Activated CD4-positive, alpha-beta T cell treated with anti-CD3 and anti-CD28 coated beads, Interleukin-2, amount 10 ng/mL, durations not matched to agents 24 days and 14 days (primary cell): ENCODE measurements around the gene SAPCD2. TPM values are rescaled to one million over a fixed set of nuclear protein-coding genes. Genes with fewer than 3 reads are reported as not detected.
A peak's percentile ranks its signal among the peaks of the same experiment; 100 is the strongest.

Source experiments
- DNase-seq: peaks from one replicate; pipeline ENCODE4 v3.0.0; 2022
- H3K27ac Mint-ChIP-seq: one replicate; pipeline ENCODE4 v1.8.0; 2022; ENCODE audit warnings: mild to moderate bottlenecking, mixed read lengths
- H3K27me3 Mint-ChIP-seq: one replicate; pipeline ENCODE4 v1.8.0; 2022; ENCODE audit warnings: mixed read lengths
- H3K36me3 Mint-ChIP-seq: one replicate; pipeline ENCODE4 v1.8.0; 2022; ENCODE audit warnings: low read depth, mild to moderate bottlenecking, mixed read lengths
- H3K4me1 Mint-ChIP-seq: one replicate; pipeline ENCODE4 v1.8.0; 2021; ENCODE audit warnings: mixed read lengths
- H3K4me3 Mint-ChIP-seq: one replicate; pipeline ENCODE4 v1.8.0; 2022; ENCODE audit warnings: mild to moderate bottlenecking, moderate library complexity, mixed read lengths
- H3K9me3 Mint-ChIP-seq: one replicate; pipeline ENCODE4 v1.8.0; 2021; ENCODE audit warnings: mixed read lengths
- intact Hi-C: fragments of 100-400 bp; cut with micrococcal nuclease; formaldehyde crosslinking; loops from one replicate; pipeline ENCODE4 v1.15.1; 2023
- total RNA-seq: library from RNA; stranded (reverse); gene quantifications from 2 replicates; pipeline ENCODE4 v1.2.3, GENCODE V29; 2022

Gene SAPCD2
- total RNA-seq, 1 donor from 2014 or later: 22.8 TPM

- peaks cover 31% of the 10 kb centered on the region for H3K27me3 Mint-ChIP-seq
- H3K9me3 Mint-ChIP-seq: no peaks in the 10 kb centered on the region
- peaks cover 7% of the 10 kb centered on the region for H3K4me1 Mint-ChIP-seq
- H3K27ac Mint-ChIP-seq: peak within 1 kb of the TSS; percentile 15
- peak within 1 kb of the TSS; percentile 78 for H3K4me3 Mint-ChIP-seq
- DNase-seq: peak; percentile 95
- H3K36me3 Mint-ChIP-seq: no peaks in the 10 kb centered on the region
- intact Hi-C loops: loop anchor here (1.0 to 10.0 kb wide), 4 partner anchors 21 to 199 kb away; partner anchors contain the start of genes LRRC26, PHPT1 and TMEM210
Observed at GRCh38 chr9:137046088-137046787, 24.1 kb downstream of the SAPCD2 start, which contains the start of gene NPDC1. NPDC1 (minus strand) TSS chr9:137046177; CDS start chr9:137045989, 188 bp downstream.

DNA sequence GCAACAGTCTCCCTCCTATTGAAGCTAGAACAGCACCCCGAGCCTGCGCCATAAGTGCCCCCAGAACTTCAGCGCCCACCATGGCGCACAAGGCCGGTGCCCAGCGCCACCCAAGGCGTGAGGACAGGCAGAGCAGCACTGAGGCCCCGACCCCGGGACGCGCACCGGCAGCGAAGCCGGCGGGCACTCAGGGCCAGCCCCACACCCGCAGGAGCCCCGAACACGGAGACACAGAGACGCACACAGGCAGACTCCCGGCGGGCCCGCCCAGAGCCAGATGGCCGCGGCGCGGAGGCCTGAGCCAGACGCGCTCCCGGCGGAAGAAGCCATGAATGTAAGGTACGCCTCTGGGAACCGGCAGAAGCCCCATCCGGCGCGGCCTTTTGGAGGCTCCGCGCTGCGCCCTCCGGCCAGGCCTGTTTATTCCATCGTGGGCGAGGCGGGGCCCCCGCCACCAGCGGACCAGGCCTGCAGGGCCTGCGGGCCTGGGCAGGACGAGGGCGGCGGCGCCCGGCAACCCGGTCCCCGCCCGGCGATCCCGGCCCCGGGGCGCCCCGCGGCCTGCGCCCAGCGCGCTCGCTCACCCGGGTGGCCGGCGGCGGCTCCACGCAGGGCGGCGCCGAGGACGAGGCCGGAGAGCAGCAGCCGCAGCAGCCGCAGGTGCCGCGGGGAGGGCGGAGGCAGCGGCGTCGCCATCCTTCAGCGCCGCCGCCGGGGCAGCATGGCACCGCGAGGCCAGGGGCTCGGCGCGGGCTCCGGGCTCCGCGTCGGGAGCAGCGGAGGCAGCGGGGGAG, 24.9 kb downstream of the SAPCD2 start:
- no peaks in the 10 kb centered on the region for H3K9me3 Mint-ChIP-seq
- H3K27me3 Mint-ChIP-seq: peaks cover 28% of the 10 kb centered on the region
- DNase-seq: peak; percentile 78
- intact Hi-C loops: loop anchor here (1.0 to 10.0 kb wide), 4 partner anchors 22 to 198 kb away; partner anchors contain the start of genes LRRC26, PHPT1 and TMEM210
- H3K36me3 Mint-ChIP-seq: no peaks in the 10 kb centered on the region
- H3K4me3 Mint-ChIP-seq: peak overlapping the region; percentile 78
- peaks cover 7% of the 10 kb centered on the region for H3K4me1 Mint-ChIP-seq
- no peak overlapping the region for H3K27ac Mint-ChIP-seq

GRCh38 chr9:137044502-137045177, 25.7 kb downstream of the SAPCD2 start:
- intact Hi-C loops: loop anchor here (5.0 to 10.0 kb wide), 3 partner anchors 83 to 197 kb away; partner anchors contain the start of genes LRRC26, PHPT1 and TMEM210
- Mint-ChIP-seq H3K4me3 (peak overlapping the region; percentile 78), H3K27me3 (peaks cover 19% of the 10 kb centered on the region), H3K4me1 (peaks cover 7% of the 10 kb centered on the region), H3K9me3 (no peaks in the 10 kb centered on the region), H3K27ac (no peak overlapping the region), H3K36me3 (no peaks in the 10 kb centered on the region)
- DNase-seq: peak; percentile 67

- Mint-ChIP-seq H3K9me3 (no peaks in the 10 kb centered on the region), H3K27me3 (peaks cover 16% of the 10 kb centered on the region), H3K36me3 (no peaks in the 10 kb centered on the region), H3K4me3 (no peak overlapping the region), H3K4me1 (peaks cover 6% of the 10 kb centered on the region), H3K27ac (no peak overlapping the region)
- intact Hi-C loops: loop anchor here (10.0 kb wide), 1 partner anchor 131 kb away; the partner anchor contains the start of genes LRRC26 and TMEM210
- no peak for DNase-seq
Observed at GRCh38 chr9:137044037-137044436, 26.3 kb downstream of the SAPCD2 start.

DNA sequence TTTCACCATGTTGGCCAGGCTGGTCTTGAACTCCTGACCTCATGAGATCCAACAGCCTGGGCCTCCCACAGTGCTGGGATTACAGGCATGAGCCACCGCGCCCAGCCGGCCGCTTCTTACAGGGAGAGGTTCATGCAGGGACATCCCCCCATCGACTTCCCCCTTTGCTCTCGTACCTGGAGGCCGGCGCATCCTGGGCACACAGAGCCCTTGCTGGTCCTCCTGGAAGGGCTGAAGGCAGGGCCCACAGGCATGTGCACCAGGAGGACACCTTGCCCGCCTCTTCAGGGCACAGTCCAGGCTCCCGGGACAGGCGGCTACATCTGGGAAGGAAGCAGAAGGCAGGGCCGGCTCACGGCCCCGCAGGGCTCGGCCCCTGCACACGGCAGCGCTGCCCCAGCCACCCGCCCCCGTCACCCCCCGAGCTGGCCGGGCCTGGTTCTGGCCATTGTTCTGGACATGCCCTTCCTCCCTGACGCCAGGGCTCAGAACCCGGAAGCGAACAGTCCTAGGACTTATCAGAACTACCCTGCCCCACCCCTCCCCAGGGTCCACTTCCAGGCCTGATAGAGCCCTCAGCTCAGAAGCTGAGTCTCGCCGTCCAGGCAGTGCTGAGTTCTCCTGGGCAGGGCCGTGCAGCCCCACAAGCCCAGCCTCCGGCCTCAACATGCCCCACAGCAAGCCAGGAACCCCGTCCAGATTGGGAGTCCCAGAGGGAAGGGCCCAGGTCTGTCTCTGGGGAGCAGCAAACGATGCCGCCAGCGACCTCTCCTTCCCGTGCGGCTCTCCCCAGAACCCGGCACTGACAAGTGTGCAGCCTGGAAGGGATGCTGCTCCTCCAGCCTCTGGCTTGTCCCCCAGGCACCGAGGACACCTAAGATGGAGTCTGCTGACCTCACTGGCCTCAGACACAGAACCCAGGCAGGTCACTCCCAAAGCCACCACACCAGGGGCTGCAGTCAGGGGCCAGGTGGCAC, 27.3 kb downstream of the SAPCD2 start:
- no peak for DNase-seq
- Mint-ChIP-seq H3K27ac (no peak overlapping the region), H3K4me3 (no peak overlapping the region), H3K36me3 (peaks cover 2% of the 10 kb centered on the region), H3K27me3 (peaks cover 14% of the 10 kb centered on the region), H3K9me3 (no peaks in the 10 kb centered on the region), H3K4me1 (peaks cover 6% of the 10 kb centered on the region)
- intact Hi-C loops: loop anchor here (10.0 kb wide), 1 partner anchor 132 kb away; the partner anchor contains the start of genes LRRC26 and TMEM210

DNA sequence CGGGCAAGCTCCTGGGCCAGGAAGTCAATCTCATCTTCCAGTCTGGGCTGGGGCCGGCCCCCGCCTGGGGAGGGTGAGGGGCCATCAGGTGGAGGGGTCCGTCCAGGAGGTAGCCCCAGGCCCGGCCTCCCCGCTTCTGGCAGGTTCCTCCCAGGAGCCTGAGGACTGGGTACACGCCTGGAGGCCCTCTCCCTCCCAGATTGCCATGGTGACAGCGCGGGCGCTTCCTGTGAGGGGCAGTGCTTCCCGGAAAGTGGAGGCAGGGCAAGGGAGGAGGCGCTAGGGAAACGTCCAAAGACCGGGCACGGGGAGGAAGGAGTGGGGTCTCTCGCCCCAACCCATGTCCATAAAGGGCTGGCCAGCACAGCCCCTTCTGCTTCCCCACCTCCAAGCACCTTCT, 29.2 kb downstream of the SAPCD2 start:
- H3K9me3 Mint-ChIP-seq: no peaks in the 10 kb centered on the region
- no peak for DNase-seq
- peaks cover 6% of the 10 kb centered on the region for H3K27me3 Mint-ChIP-seq
- H3K4me3 Mint-ChIP-seq: no peak overlapping the region
- H3K36me3 Mint-ChIP-seq: peaks cover 2% of the 10 kb centered on the region
- H3K4me1 Mint-ChIP-seq: peaks cover 6% of the 10 kb centered on the region
- intact Hi-C loops: loop anchor here (10.0 kb wide), 1 partner anchor 134 kb away; the partner anchor contains the start of genes LRRC26 and TMEM210
- no peak overlapping the region for H3K27ac Mint-ChIP-seq

DNA sequence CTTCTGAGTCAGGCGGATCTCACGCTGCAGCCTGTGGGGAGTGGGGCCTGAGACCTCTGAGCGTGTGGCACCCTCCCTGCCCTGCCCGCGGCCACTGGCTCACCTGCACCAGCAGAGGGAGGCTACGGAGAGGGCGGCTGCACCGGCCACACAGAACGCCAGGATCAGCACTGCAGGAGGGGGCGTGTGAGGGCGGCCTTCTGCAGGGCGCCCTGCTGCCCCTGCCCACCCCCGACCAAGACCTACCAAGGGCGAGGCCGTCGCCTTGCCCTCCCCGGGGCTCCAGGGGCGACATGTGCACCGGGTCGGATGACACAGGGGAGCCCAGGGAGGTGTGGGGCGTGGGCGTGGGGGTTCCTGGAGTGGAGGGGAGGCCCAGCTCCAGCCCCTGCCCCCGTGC, 29.8 kb downstream of the SAPCD2 start:
- no peak for DNase-seq
- H3K4me3 Mint-ChIP-seq: no peak overlapping the region
- H3K4me1 Mint-ChIP-seq: peaks cover 6% of the 10 kb centered on the region
- peaks cover 6% of the 10 kb centered on the region for H3K27me3 Mint-ChIP-seq
- no peaks in the 10 kb centered on the region for H3K9me3 Mint-ChIP-seq
- no peak overlapping the region for H3K27ac Mint-ChIP-seq
- H3K36me3 Mint-ChIP-seq: peaks cover 2% of the 10 kb centered on the region
- intact Hi-C loops: loop anchor here (10.0 kb wide), 1 partner anchor 134 kb away; the partner anchor contains the start of genes LRRC26 and TMEM210

DNA sequence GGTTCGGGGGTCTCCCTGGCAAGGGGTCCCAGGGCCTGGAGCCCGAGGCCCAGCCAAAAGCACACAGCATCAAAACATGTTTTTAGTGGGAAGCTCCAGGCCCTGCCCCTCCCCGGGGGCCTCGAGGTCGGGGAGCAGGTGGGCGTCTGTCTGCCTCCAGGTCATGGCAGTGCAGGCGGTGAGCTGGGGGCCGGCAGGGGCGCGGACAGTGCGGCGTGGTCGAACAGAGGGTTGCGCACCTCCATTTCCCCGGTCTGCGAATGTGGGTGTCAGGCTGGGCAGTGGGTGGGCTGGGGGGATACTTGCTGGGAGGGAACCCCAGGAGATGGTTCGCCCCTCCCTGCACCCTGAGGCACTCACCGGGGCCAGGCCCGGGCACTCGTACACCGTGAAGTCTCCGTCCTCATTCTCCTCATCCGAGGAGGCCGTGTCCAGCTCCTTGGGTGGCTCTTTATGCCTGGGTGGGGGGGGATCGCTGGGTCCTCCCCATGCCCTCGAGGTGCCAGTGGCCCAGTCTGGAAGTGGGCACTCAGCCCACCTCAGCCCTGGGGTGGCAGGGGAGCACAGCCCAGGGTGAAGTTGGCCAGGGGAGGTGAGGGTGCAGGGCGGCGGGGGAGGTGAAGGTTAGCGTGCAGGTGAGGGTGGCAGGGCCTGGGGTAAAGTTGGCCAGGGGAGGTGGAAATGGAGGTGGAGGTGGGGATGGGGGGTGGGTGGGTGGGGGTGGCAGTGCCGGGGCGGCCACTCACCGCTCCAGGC, 30.6 kb downstream of the SAPCD2 start:
- Mint-ChIP-seq H3K4me1 (peaks cover 7% of the 10 kb centered on the region), H3K4me3 (no peak overlapping the region), H3K27me3 (peaks cover 2% of the 10 kb centered on the region), H3K9me3 (no peaks in the 10 kb centered on the region), H3K27ac (no peak overlapping the region), H3K36me3 (peaks cover 2% of the 10 kb centered on the region)
- intact Hi-C loops: loop anchor here (10.0 kb wide), 1 partner anchor 135 kb away; the partner anchor contains the start of genes LRRC26 and TMEM210
- DNase-seq: no peak

GRCh38 chr9:137038916-137039315, 31.4 kb downstream of the SAPCD2 start:
- H3K36me3 Mint-ChIP-seq: peaks cover 2% of the 10 kb centered on the region
- no peaks in the 10 kb centered on the region for H3K9me3 Mint-ChIP-seq
- DNase-seq: no peak
- intact Hi-C loops: no loop called here
- peaks cover 11% of the 10 kb centered on the region for H3K4me1 Mint-ChIP-seq
- H3K27ac Mint-ChIP-seq: no peak overlapping the region
- H3K4me3 Mint-ChIP-seq: no peak overlapping the region
- H3K27me3 Mint-ChIP-seq: no peaks in the 10 kb centered on the region

GRCh38 chr9:137037483-137037882, 32.9 kb downstream of the SAPCD2 start:
- no peaks in the 10 kb centered on the region for H3K9me3 Mint-ChIP-seq
- no peak overlapping the region for H3K27ac Mint-ChIP-seq
- intact Hi-C loops: no loop called here
- no peak for DNase-seq
- no peak overlapping the region for H3K4me3 Mint-ChIP-seq
- peaks cover 2% of the 10 kb centered on the region for H3K36me3 Mint-ChIP-seq
- H3K4me1 Mint-ChIP-seq: peaks cover 17% of the 10 kb centered on the region
- peaks cover 2% of the 10 kb centered on the region for H3K27me3 Mint-ChIP-seq

DNA sequence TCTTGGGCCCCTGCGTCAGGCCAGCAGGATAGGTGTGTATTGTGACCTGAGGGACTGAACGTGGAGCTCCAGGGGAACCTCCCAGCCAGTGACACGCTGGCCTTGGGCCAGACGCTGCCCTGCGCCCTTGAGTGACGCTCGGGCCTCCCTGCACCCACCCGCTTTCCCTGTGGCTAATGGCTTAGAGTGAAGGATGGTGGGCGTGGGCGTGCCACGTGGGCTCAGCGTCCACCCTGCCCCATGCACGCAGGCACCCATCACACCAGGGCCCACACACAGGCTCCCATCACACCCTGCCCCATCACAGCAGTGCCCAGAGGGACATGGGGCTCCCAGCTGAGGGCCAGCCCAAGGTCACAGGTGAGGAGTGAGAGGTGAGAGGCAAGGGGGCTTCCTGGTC, 33.3 kb downstream of the SAPCD2 start:
- intact Hi-C loops: no loop called here
- no peak for DNase-seq
- no peak overlapping the region for H3K4me3 Mint-ChIP-seq
- H3K36me3 Mint-ChIP-seq: peaks cover 2% of the 10 kb centered on the region
- H3K27ac Mint-ChIP-seq: no peak overlapping the region
- peaks cover 19% of the 10 kb centered on the region for H3K4me1 Mint-ChIP-seq
- H3K27me3 Mint-ChIP-seq: peaks cover 2% of the 10 kb centered on the region
- H3K9me3 Mint-ChIP-seq: no peaks in the 10 kb centered on the region

- Mint-ChIP-seq H3K4me1 (peaks cover 23% of the 10 kb centered on the region), H3K27ac (no peak overlapping the region), H3K9me3 (no peaks in the 10 kb centered on the region), H3K36me3 (peaks cover 2% of the 10 kb centered on the region), H3K27me3 (peaks cover 2% of the 10 kb centered on the region), H3K4me3 (no peak overlapping the region)
- intact Hi-C loops: loop anchor here (1.0 to 2.0 kb wide), 2 partner anchors 43 to 249 kb away; partner anchors contain the start of gene PAXX
- no peak for DNase-seq
Observed at GRCh38 chr9:137035937-137036336, 34.4 kb downstream of the SAPCD2 start.
